ENCODE data around the gene CLDN6. TPM values are rescaled to one million over a fixed set of nuclear protein-coding genes. Genes with fewer than 3 reads are reported as not detected.

CLDN6 gene
- polyA plus RNA-seq, 1 experiment = 0.07 TPM

- POLR2A ChIA-PET = interaction anchor here (0.8 to 1.7 kb wide), 3 partner anchors 10 to 64 kb away, joined by 3 to 10 read pairs (median 7); partner anchors contain the start of gene PKMYT1
- peak; percentile 48 for TF ChIP-seq CTCF (IDR thresholded peaks at IDR 0.05; ENCODE audit: low read depth, low read length)
- Histone ChIP-seq H3K9me3 (ENCODE audit: control insufficient read depth, insufficient read depth, low read length) (peaks cover 4% of the 10 kb centered on the region; the same call in 1 of the 2 replicates), H3K27me3 (ENCODE audit: control insufficient read depth, insufficient read depth, low read length) (peaks cover 11% of the 10 kb centered on the region), H3K27ac (ENCODE audit: low read depth, low read length) (no peak overlapping the region), H3K4me3 (ENCODE audit: low read depth, low read length) (peak overlapping the region; percentile 64)
- CTCF ChIA-PET = interaction anchor here (0.6 to 1.2 kb wide), 4 partner anchors 8 to 28 kb away, joined by 3 to 8 read pairs (median 3); no protein-coding TSS in a partner anchor
- peak; percentile 7 for DNase-seq (ENCODE audit: low read depth, low spot score)
Observed at GRCh38 chr16:2969545-2970521, 48.1 kb downstream of the CLDN6 start.

GRCh38 chr16:2968738-2969544 lies 49.0 kb downstream of the CLDN6 start, which contains the start of gene PAQR4:
Gene PAQR4 (plus strand): TSS chr16:2969348. CDS start chr16:2969675, 327 bp downstream.
- H3K27ac ChIP-seq (ENCODE audit: low read depth, low read length) = no peak within 1 kb of the TSS
- CTCF ChIA-PET = interaction anchor here (0.6 to 1.2 kb wide), 3 partner anchors 9 to 27 kb away, joined by 3 to 8 read pairs (median 3); no protein-coding TSS in a partner anchor
- H3K9me3 ChIP-seq (ENCODE audit: control insufficient read depth, insufficient read depth, low read length) = peaks cover 4% of the 10 kb centered on the region; the same call in 1 of the 2 replicates
- POLR2A ChIA-PET = interaction anchor here (1.7 kb wide), 1 partner anchor 11 kb away, joined by 10 read pairs; the partner anchor contains the start of gene PKMYT1
- H3K27me3 ChIP-seq (ENCODE audit: control insufficient read depth, insufficient read depth, low read length) = peaks cover 20% of the 10 kb centered on the region
- peak within 1 kb of the TSS; percentile 64 for H3K4me3 ChIP-seq (ENCODE audit: low read depth, low read length)
- peak; percentile 38 for DNase-seq (ENCODE audit: low read depth, low spot score)
- TF ChIP-seq CTCF (IDR thresholded peaks at IDR 0.05; ENCODE audit: low read depth, low read length) = no peak

- H3K27ac ChIP-seq (ENCODE audit: low read depth, low read length) = no peak overlapping the region
Observed at GRCh38 chr16:2968368-2968737, 49.6 kb downstream of the CLDN6 start.

GRCh38 chr16:2967721-2968161 lies 50.2 kb downstream of the CLDN6 start:
- Histone ChIP-seq H3K27me3 (ENCODE audit: control insufficient read depth, insufficient read depth, low read length) (peaks cover 28% of the 10 kb centered on the region), H3K4me3 (ENCODE audit: low read depth, low read length) (no peak overlapping the region), H3K27ac (ENCODE audit: low read depth, low read length) (no peak overlapping the region), H3K9me3 (ENCODE audit: control insufficient read depth, insufficient read depth, low read length) (peaks cover 4% of the 10 kb centered on the region; the same call in 1 of the 2 replicates)
- ChIA-PET CTCF (interaction anchor here (0.6 to 0.8 kb wide), 2 partner anchors 11 to 41 kb away, joined by 3 to 5 read pairs; no protein-coding TSS in a partner anchor), POLR2A (no interaction called here)
- no peak for TF ChIP-seq CTCF (IDR thresholded peaks at IDR 0.05; ENCODE audit: low read depth, low read length)
- DNase-seq (ENCODE audit: low read depth, low spot score) = no peak

More at GRCh38 chr16:2968368-2968737, 49.6 kb downstream of the CLDN6 start:
- no peak for DNase-seq (ENCODE audit: low read depth, low spot score)
- peaks cover 25% of the 10 kb centered on the region for H3K27me3 ChIP-seq (ENCODE audit: control insufficient read depth, insufficient read depth, low read length)
- POLR2A ChIA-PET = no interaction called here
- no peak overlapping the region; the same call in 1 of the 2 replicates for H3K4me3 ChIP-seq (ENCODE audit: low read depth, low read length)
- CTCF ChIA-PET = interaction anchor here (0.6 to 0.8 kb wide), 2 partner anchors 10 to 42 kb away, joined by 3 to 5 read pairs; no protein-coding TSS in a partner anchor
- TF ChIP-seq CTCF (IDR thresholded peaks at IDR 0.05; ENCODE audit: low read depth, low read length) = no peak
- peaks cover 4% of the 10 kb centered on the region; the same call in 1 of the 2 replicates for H3K9me3 ChIP-seq (ENCODE audit: control insufficient read depth, insufficient read depth, low read length)
